Liver (tissue), 3 donors: ENCODE results near the gene FBXW9.

Experiments used
- CTCF ChIP-seq: fragments of 150-350 bp; IDR thresholded peaks from 2 replicates; pipeline ENCODE4 v1.5.1; 2017; ENCODE audit warnings: improper control_type of control experiment, low read depth, low read length; ENCODE audit not compliant: missing input control
- FOXA1 ChIP-seq: IDR thresholded peaks from 2 replicates; pipeline ENCODE4 v1.6.1; 2016; ENCODE audit warnings: antibody characterized with exemption
- GABPA ChIP-seq, 2 donors: IDR thresholded peaks in 1 of 2; conservative IDR thresholded peaks in 1 of 2; 2 replicates each; pipeline ENCODE4 v1.6.1; 2016; ENCODE audit warnings: antibody characterized with exemption in 2 of 2, mild to moderate bottlenecking in 1 of 2, moderate library complexity in 1 of 2
- HNF4A ChIP-seq, 2 donors: conservative IDR thresholded peaks; 2 replicates each; pipeline ENCODE4 v1.6.1; 2016; ENCODE audit warnings: antibody characterized with exemption in 2 of 2, mild to moderate bottlenecking in 2 of 2
- JUND ChIP-seq, 2 donors: IDR thresholded peaks; 2 replicates each; pipeline ENCODE4 v1.6.1; 2016; ENCODE audit warnings: antibody characterized with exemption in 2 of 2
- NR2F2 ChIP-seq: IDR thresholded peaks from 2 replicates; pipeline ENCODE4 v1.6.1; 2016; ENCODE audit warnings: antibody characterized with exemption
- RAD21 ChIP-seq, 2 donors: IDR thresholded peaks; 2 replicates each; pipeline ENCODE4 v1.6.1; 2016; ENCODE audit warnings: antibody characterized with exemption in 2 of 2, mild to moderate bottlenecking in 2 of 2
- REST ChIP-seq: IDR thresholded peaks from 2 replicates; pipeline ENCODE4 v1.6.1; 2016; ENCODE audit warnings: antibody characterized with exemption, mild to moderate bottlenecking
- RXRA ChIP-seq, 2 donors: IDR thresholded peaks; 2 replicates each; pipeline ENCODE4 v1.6.1; 2017 to 2018; ENCODE audit warnings: antibody characterized with exemption in 2 of 2, mild to moderate bottlenecking in 1 of 2
- TAF1 ChIP-seq: conservative IDR thresholded peaks from 2 replicates; pipeline ENCODE4 v1.6.1; 2016; ENCODE audit warnings: antibody characterized with exemption, mild to moderate bottlenecking
- YY1 ChIP-seq: IDR thresholded peaks from 2 replicates; pipeline ENCODE4 v1.6.1; 2016; ENCODE audit warnings: antibody characterized with exemption, mild to moderate bottlenecking
- ZBTB33 ChIP-seq: IDR thresholded peaks from 2 replicates; pipeline ENCODE4 v1.6.1; 2016; ENCODE audit warnings: antibody characterized with exemption
- TF ChIP-seq, protein P1 (sequence below): IDR thresholded peaks from 2 replicates; pipeline ENCODE4 v1.6.1; 2016; ENCODE audit warnings: antibody characterized with exemption
- TF ChIP-seq, protein P2 (sequence below): IDR thresholded peaks from 2 replicates; pipeline ENCODE4 v1.6.1; 2016; ENCODE audit warnings: antibody characterized with exemption
- donor health status: healthy.
- donor health status: healthy.

- peak; percentile 48 to 56 for TF ChIP-seq RAD21 (IDR thresholded peaks at IDR 0.05)
- peak; percentile 44 for TF ChIP-seq CTCF
- TF ChIP-seq, protein P1, sequence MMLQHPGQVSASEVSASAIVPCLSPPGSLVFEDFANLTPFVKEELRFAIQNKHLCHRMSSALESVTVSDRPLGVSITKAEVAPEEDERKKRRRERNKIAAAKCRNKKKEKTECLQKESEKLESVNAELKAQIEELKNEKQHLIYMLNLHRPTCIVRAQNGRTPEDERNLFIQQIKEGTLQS, result no peak
- TF ChIP-seq TAF1, result peak; percentile 71
- peak; percentile 99 for TF ChIP-seq FOXA1
- TF ChIP-seq, protein P2, sequence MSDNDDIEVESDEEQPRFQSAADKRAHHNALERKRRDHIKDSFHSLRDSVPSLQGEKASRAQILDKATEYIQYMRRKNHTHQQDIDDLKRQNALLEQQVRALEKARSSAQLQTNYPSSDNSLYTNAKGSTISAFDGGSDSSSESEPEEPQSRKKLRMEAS, result peak; percentile 84
- TF ChIP-seq JUND (IDR thresholded peaks at IDR 0.05), result peak in 1 of 2 donors; percentile 48
- TF ChIP-seq NR2F2, result no peak
- TF ChIP-seq GABPA (IDR thresholded peaks at IDR 0.05 in 1 of 2, conservative IDR thresholded peaks at IDR 0.05 in 1 of 2), result peak in 1 of 2 donors; percentile 75
- peak; percentile 93 for TF ChIP-seq YY1
- TF ChIP-seq RXRA (IDR thresholded peaks at IDR 0.05), result peak; percentile 63 to 78
- peak; percentile 79 for TF ChIP-seq REST
- TF ChIP-seq ZBTB33, result peak; percentile 92
- TF ChIP-seq HNF4A (conservative IDR thresholded peaks at IDR 0.05), result peak; percentile 67
These were observed 37.2 kb upstream of the FBXW9 start for GRCh38 chr19:12733369-12734214.
